Heart left ventricle (tissue), 16 donors: ENCODE measurements around the gene RALGPS1. TPM values are rescaled to one million over a fixed set of nuclear protein-coding genes. Genes with fewer than 3 reads are reported as not detected.

ENCODE experiments used
- ATAC-seq, 4 donors: fragments of 200-7000 bp; cut with Tn5 transposase; one replicate each; pipeline ENCODE4 v1.9.1; 2020 to 2022; ENCODE audit warnings: moderate library complexity in 4 of 4, mild to moderate bottlenecking in 3 of 4, moderate number of reproducible peaks in 1 of 4
- DNase-seq, 5 donors: peaks; one replicate each; pipeline ENCODE4 v3.0.0-alpha.2; 2020
- H3K27ac ChIP-seq, 12 donors: fragments of 200-600 bp; sonication (generic) in 4 of 12; one replicate each; pipeline versions ENCODE4 v1.5.0 to v1.8.0; 2016 to 2022; ENCODE audit warnings: mild to moderate bottlenecking in 2 of 12
- H3K27me3 ChIP-seq, 9 donors: fragments of 200-600 bp; sonication (generic) in 2 of 9; one replicate each; pipeline versions ENCODE4 v1.5.1 to v1.8.0; 2016 to 2022; ENCODE audit warnings: mild to moderate bottlenecking in 3 of 9
- H3K36me3 ChIP-seq, 9 donors: fragments of 200-600 bp; sonication (generic) in 2 of 9; one replicate each; pipeline versions ENCODE4 v1.5.0 to v1.8.0; 2018 to 2022; ENCODE audit warnings: mild to moderate bottlenecking in 2 of 9
- H3K4me1 ChIP-seq, 12 donors: fragments of 200-600 bp; sonication (generic) in 4 of 12; one replicate each; pipeline versions ENCODE4 v1.5.0 to v1.8.0; 2016 to 2022; ENCODE audit warnings: mild to moderate bottlenecking in 3 of 12
- H3K4me3 ChIP-seq, 12 donors: fragments of 200-600 bp; sonication (generic) in 4 of 12; one replicate each; pipeline versions ENCODE4 v1.5.0 to v1.8.0; 2017 to 2022; ENCODE audit warnings: mild to moderate bottlenecking in 9 of 12, moderate library complexity in 4 of 12
- H3K9me3 ChIP-seq, 12 donors: fragments of 200-600 bp; sonication (generic) in 4 of 12; one replicate each; pipeline versions ENCODE4 v1.5.0 to v1.8.0; 2016 to 2022; ENCODE audit warnings: mild to moderate bottlenecking in 1 of 12
- CTCF ChIP-seq, 12 donors: fragments of 200-600 bp; sonication (generic) in 4 of 12; IDR thresholded peaks; one replicate each; pipeline versions ENCODE4 v1.5.0 to v1.8.0; 2018 to 2022; ENCODE audit warnings: antibody characterized with exemption in 12 of 12, mild to moderate bottlenecking in 5 of 12
- POLR2A ChIP-seq, 2 donors: fragments of 450-650 bp; IDR thresholded peaks; one replicate each; pipeline ENCODE4 v1.6.1; 2017; ENCODE audit warnings: antibody characterized with exemption in 2 of 2, mild to moderate bottlenecking in 2 of 2, moderate library complexity in 2 of 2
- WGBS, 4 donors: extraction: QIAGEN DNeasy Blood & Tissue Kit in 2 of 4; methylation state at CpG; one replicate each; pipeline versions ENCODE4 v1.1.5 to v1.1.7; 2013 to 2018; 5-methylcytosine and 5-hydroxymethylcytosine counted together
- intact Hi-C, 10 donors: fragments of 100-400 bp; cut with DNase I; formaldehyde crosslinking; loops; one replicate each; pipeline versions ENCODE4 v1.11.1 to v1.14.2; 2022
- polyA plus RNA-seq, 2 donors: library from polyadenylated mRNA; stranded (reverse); fragments of 200-250 nt; gene quantifications; one replicate each; pipeline ENCODE4 v1.2.3, GENCODE V29; 2013
- total RNA-seq, 9 donors: library from RNA; depleted of rRNA in 2 of 9; stranded (reverse); fragments of >200 nt in 2 of 9; fragmentation: NEBNext Ultra II Directional in 3 of 9; extraction: Animal tissue kit (Norgen Biotek cat#: 25700) in 3 of 9; gene quantifications; one replicate each; pipeline versions ENCODE4 v1.1.0 to v1.2.4, GENCODE V29; 2016 to 2023
- donor health status: ischemic (EF 13 %, LVEDD 7.1; RV severe dilation, severe dysfunction).
- donor health status: healthy with polysubstance abuse.
- donor health status: DM: no; HTN: yes; CAD: no.
- donor health status: DM: no; HTN: no; CAD: no.
- donor health status: ischemic (EF 25% LVEDD 6.9; RV normal size, moderate dysfunction).
- donor health status: ischemic (EF 25% LVEDD 5.7; RV mildly dilated, moderate dysfunction).
- donor health status: healthy.
- donor health status: DM: yes; HTN: yes; CAD: no.
- donor health status: ischemic (EF 35%, LVEDD 5.7; RV mildly dilated, moderate dysfunction).
- donor health status: nonischemic (EF 11% LVEDD 7.7; RV severe dilation, severe dysfunction).
- donor health status: DM: yes; HTN: yes; CAD: no.
- donor health status: PGD.
- donor health status: ischemic (EF 29% LVEDD 5.4; RV normal size, mild dysfunction).
- donor health status: nonischemic (EF 23%, LVEDD 6.1; RV moderate dilation, normal function).

RALGPS1 gene
- total and polyA plus RNA-seq, 11 donors = 8.0 to 21.8 (median 14.4) TPM

GRCh38 chr9:127219520-127219919 is 304.9 kb downstream of the RALGPS1 start:
- no peak overlapping the region for H3K27ac ChIP-seq
- no peaks in the 10 kb centered on the region for H3K27me3 ChIP-seq
- intact Hi-C loops = loop anchor here in 3 of 10 donors (5.0 to 10.0 kb wide), 5 partner anchors 123 to 345 kb away; partner anchors contain the start of gene SLC2A8 (in 1 of the 3)
- H3K36me3 ChIP-seq = peaks cover 0 to 4% (median 0%) of the 10 kb centered on the region in 9 donors
- H3K9me3 ChIP-seq = no peaks in the 10 kb centered on the region
- TF ChIP-seq CTCF (IDR thresholded peaks at IDR 0.05) (no peak), POLR2A (IDR thresholded peaks at IDR 0.05) (no peak)
- peaks cover 0 to 15% (median 4%) of the 10 kb centered on the region in 12 donors for H3K4me1 ChIP-seq
- 75 to 84% (median 79%) methylated on average over 6 of the region's 6 CpGs for WGBS, 4 donors
- DNase-seq = no peak
- H3K4me3 ChIP-seq = no peak overlapping the region
- ATAC-seq = no peak

GRCh38 chr9:127221695-127222094 is 307.1 kb downstream of the RALGPS1 start:
- Histone ChIP-seq H3K4me3 (no peak overlapping the region), H3K9me3 (no peaks in the 10 kb centered on the region), H3K4me1 (peaks cover 0 to 25% (median 9%) of the 10 kb centered on the region in 12 donors), H3K27ac (no peak overlapping the region), H3K36me3 (peaks cover 0 to 4% (median 0%) of the 10 kb centered on the region in 9 donors), H3K27me3 (no peaks in the 10 kb centered on the region)
- TF ChIP-seq CTCF (IDR thresholded peaks at IDR 0.05) = no peak
- no peak for TF ChIP-seq POLR2A (IDR thresholded peaks at IDR 0.05)
- intact Hi-C loops = loop anchor here in 6 of 10 donors (5.0 to 10.0 kb wide), 5 partner anchors 93 to 233 kb away; partner anchors contain the start of genes SLC2A8 (in 4 of the 6), LRSAM1 (in 1 of the 6) and RPL12 (in 1 of the 6)
- 70 to 85% (median 75%) methylated on average over 2 of the region's 2 CpGs for WGBS, 4 donors
- ATAC-seq (no peak), DNase-seq (no peak)

- H3K36me3 ChIP-seq = peaks cover 0 to 4% (median 0%) of the 10 kb centered on the region in 9 donors
- no peaks in the 10 kb centered on the region for H3K27me3 ChIP-seq
- WGBS, 4 donors = 82 to 91% (median 89%) methylated on average over 15 of the region's 15 CpGs
- no peak for DNase-seq
- H3K4me1 ChIP-seq = peaks cover 0 to 25% (median 9%) of the 10 kb centered on the region in 12 donors
- no peak overlapping the region for H3K27ac ChIP-seq
- TF ChIP-seq POLR2A (IDR thresholded peaks at IDR 0.05) (no peak), CTCF (IDR thresholded peaks at IDR 0.05) (no peak)
- intact Hi-C loops = loop anchor here in 6 of 10 donors (5.0 to 10.0 kb wide), 5 partner anchors 92 to 232 kb away; partner anchors contain the start of genes SLC2A8 (in 4 of the 6), LRSAM1 (in 1 of the 6) and RPL12 (in 1 of the 6)
- ATAC-seq = no peak
- H3K9me3 ChIP-seq = no peaks in the 10 kb centered on the region
- H3K4me3 ChIP-seq = no peak overlapping the region
Measured at GRCh38 chr9:127222388-127223095, 308.0 kb downstream of the RALGPS1 start.

- Histone ChIP-seq H3K27me3 (no peaks in the 10 kb centered on the region), H3K27ac (no peak overlapping the region), H3K36me3 (peaks cover 0 to 4% (median 0%) of the 10 kb centered on the region in 9 donors), H3K4me1 (peaks cover 0 to 25% (median 9%) of the 10 kb centered on the region in 12 donors), H3K9me3 (no peaks in the 10 kb centered on the region), H3K4me3 (no peak overlapping the region)
- intact Hi-C loops = loop anchor here in 6 of 10 donors (5.0 to 10.0 kb wide), 5 partner anchors 92 to 232 kb away; partner anchors contain the start of genes SLC2A8 (in 4 of the 6), LRSAM1 (in 1 of the 6) and RPL12 (in 1 of the 6)
- ATAC-seq (no peak), DNase-seq (no peak)
- TF ChIP-seq CTCF (IDR thresholded peaks at IDR 0.05) (no peak), POLR2A (IDR thresholded peaks at IDR 0.05) (no peak)
- WGBS, 4 donors = 51 to 57% (median 54%) methylated on average over 4 of the region's 4 CpGs
Measured at GRCh38 chr9:127223266-127223665, 308.7 kb downstream of the RALGPS1 start.
